Right lobe of liver (tissue), 6 donors: ENCODE results near the gene CHN1. TPM values are rescaled to one million over a fixed set of nuclear protein-coding genes. Genes with fewer than 3 reads are reported as not detected.

ENCODE experiments used
- ATAC-seq, 4 donors: fragments of 200-7000 bp; cut with Tn5 transposase; one replicate each; pipeline ENCODE4 v1.9.1; 2020; ENCODE audit warnings: mild to moderate bottlenecking in 4 of 4, moderate library complexity in 4 of 4
- DNase-seq, 3 donors: peaks; one replicate each; pipeline ENCODE4 v3.0.0-alpha.2; 2020
- H3K27ac ChIP-seq, 3 donors: fragments of 200-600 bp; one replicate each; pipeline ENCODE4 v1.8.0; 2022
- H3K27me3 ChIP-seq, 2 donors: fragments of 200-600 bp; one replicate each; pipeline ENCODE4 v1.8.0; 2022
- H3K36me3 ChIP-seq, 4 donors: fragments of 200-600 bp; sonication (generic) in 1 of 4; one replicate each; pipeline versions ENCODE4 v1.5.1 to v1.8.0; 2017 to 2022; ENCODE audit warnings: control low read depth in 1 of 4
- H3K4me1 ChIP-seq, 4 donors: fragments of 200-600 bp; sonication (generic) in 1 of 4; one replicate each; pipeline versions ENCODE4 v1.5.1 to v1.8.0; 2017 to 2022; ENCODE audit warnings: control low read depth in 1 of 4
- H3K4me3 ChIP-seq, 3 donors: fragments of 200-600 bp; one replicate each; pipeline ENCODE4 v1.8.0; 2022
- H3K9me3 ChIP-seq, 4 donors: fragments of 200-600 bp; sonication (generic) in 1 of 4; one replicate each; pipeline versions ENCODE4 v1.5.1 to v1.8.0; 2017 to 2022; ENCODE audit warnings: control low read depth in 1 of 4
- POLR2A ChIP-seq: fragments of 450-650 bp; IDR thresholded peaks from one replicate; pipeline ENCODE4 v1.6.1; 2017; ENCODE audit warnings: antibody characterized with exemption, mild to moderate bottlenecking
- WGBS: methylation state at CpG from one replicate; pipeline ENCODE4 v1.1.6; 2018; ENCODE audit warnings: low coverage, low lambda C conversion rate; ENCODE audit not compliant: insufficient coverage; ENCODE audit errors: missing lambda C conversion rate; 5-methylcytosine and 5-hydroxymethylcytosine counted together
- intact Hi-C, 2 donors: fragments of 100-400 bp; cut with DNase I; formaldehyde crosslinking; loops; one replicate each; pipeline versions ENCODE4 v1.11.2 to v1.14.1; 2022
- total RNA-seq, 6 experiments: library from RNA; depleted of rRNA in 2 of 6; stranded (reverse); fragments of >200 nt in 2 of 6; fragmentation: NEBNext Ultra II Directional in 3 of 6; extraction: Animal tissue kit (Norgen Biotek cat#: 25700) in 3 of 6; gene quantifications; one replicate each; pipeline versions ENCODE4 v1.1.0 to v1.2.4, GENCODE V29; 2016 to 2023
- TF ChIP-seq, protein P1 (sequence below), 4 donors: fragments of 200-600 bp in 3 of 4; fragments of 450-650 bp in 1 of 4; IDR thresholded peaks; one replicate each; pipeline versions ENCODE4 v1.5.1 to v1.8.0; 2016 to 2022; ENCODE audit warnings: antibody characterized with exemption in 4 of 4, mild to moderate bottlenecking in 2 of 4
- donor health status: DM: no; HTN: yes; CAD: no.
- donor health status: DM: no; HTN: no; CAD: no.
- donor health status: DM: no; HTN: no; CAD: no.
- donor health status: DM: no; HTN: yes; CAD: no.
- donor health status: DM: no; HTN: yes; CAD: no.

The CHN1 gene
- total RNA-seq, 6 experiments from 2014 or later: 1.0 to 2.8 (median 1.4) TPM

DNA sequence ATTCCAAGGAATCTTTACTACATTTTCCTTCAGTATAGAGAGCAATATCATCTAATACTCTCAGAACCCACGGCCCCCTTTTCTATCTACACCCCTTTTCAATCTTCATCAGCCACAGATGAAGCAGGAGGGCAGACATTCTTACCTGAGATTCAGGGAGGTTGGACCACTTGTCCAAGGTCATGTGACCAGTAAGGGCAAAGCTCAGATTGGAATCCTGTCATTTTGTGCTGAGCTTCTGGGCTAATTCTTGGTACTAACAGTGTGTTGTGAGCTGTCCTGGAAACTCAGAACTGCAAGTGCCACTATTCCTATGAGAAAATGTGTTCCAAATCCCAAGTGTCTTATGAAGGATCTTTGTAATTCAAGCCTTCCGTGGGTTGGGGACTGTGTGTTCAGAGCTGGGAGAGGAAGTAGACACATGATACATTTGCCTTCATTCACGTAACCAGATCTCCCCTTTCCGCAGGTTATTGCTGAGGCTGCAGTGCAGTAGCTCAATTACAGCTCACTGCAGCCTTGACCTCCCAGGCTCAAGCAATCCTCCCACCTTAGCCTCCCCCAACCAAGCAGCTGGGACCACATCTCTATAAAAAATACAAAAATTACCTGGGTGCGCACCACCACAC, 244.2 kb downstream of the CHN1 start:
- no peak for DNase-seq
- intact Hi-C loops: no loop called here
- ATAC-seq: no peak
- TF ChIP-seq POLR2A: no peak
- TF ChIP-seq, protein P1, sequence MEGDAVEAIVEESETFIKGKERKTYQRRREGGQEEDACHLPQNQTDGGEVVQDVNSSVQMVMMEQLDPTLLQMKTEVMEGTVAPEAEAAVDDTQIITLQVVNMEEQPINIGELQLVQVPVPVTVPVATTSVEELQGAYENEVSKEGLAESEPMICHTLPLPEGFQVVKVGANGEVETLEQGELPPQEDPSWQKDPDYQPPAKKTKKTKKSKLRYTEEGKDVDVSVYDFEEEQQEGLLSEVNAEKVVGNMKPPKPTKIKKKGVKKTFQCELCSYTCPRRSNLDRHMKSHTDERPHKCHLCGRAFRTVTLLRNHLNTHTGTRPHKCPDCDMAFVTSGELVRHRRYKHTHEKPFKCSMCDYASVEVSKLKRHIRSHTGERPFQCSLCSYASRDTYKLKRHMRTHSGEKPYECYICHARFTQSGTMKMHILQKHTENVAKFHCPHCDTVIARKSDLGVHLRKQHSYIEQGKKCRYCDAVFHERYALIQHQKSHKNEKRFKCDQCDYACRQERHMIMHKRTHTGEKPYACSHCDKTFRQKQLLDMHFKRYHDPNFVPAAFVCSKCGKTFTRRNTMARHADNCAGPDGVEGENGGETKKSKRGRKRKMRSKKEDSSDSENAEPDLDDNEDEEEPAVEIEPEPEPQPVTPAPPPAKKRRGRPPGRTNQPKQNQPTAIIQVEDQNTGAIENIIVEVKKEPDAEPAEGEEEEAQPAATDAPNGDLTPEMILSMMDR (IDR thresholded peaks at IDR 0.05): no peak
- no peaks in the 10 kb centered on the region for H3K36me3 ChIP-seq
- no peaks in the 10 kb centered on the region for H3K27me3 ChIP-seq
- no peaks in the 10 kb centered on the region for H3K9me3 ChIP-seq
- H3K4me1 ChIP-seq: no peaks in the 10 kb centered on the region
- no peak overlapping the region for H3K27ac ChIP-seq
- H3K4me3 ChIP-seq: no peak overlapping the region
- 92% methylated on average over 2 of the region's 5 CpGs for WGBS

DNA sequence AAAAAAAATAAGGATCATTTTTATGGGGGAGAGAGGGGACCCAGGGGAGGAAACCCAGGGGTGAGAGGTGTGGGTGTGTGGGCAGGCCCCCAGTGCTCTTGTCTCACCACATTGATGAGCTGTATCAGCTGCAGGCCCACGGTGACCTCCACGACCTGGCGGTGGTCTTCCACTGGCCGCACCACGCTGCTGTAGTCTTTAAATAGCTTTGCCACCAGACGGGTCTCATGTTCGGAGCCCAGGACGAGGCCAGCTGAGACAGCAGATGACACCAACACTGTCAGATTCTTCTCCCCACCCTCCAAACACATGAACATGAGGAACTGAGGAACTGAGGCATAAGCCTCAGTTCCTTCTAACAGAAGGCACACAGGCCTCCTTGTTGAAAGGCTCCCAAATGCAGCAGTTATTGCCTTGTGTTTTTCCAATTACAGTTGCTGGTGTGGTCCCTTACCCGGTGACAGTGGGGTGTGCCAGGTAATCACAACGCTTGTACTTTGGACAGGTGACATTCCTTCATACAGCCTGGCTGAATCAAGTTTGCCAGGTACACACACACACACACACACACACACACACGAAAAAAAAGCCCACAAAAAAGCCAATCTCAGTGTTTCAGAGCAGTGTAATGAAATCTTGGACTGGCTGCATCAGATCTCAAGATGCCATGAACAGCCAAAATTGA, 245.7 kb downstream of the CHN1 start:
- DNase-seq (no peak), ATAC-seq (peak in 3 of 4 donors; percentile 16 to 35 (median 19))
- Histone ChIP-seq H3K9me3 (no peaks in the 10 kb centered on the region), H3K27me3 (no peaks in the 10 kb centered on the region), H3K4me3 (no peak overlapping the region), H3K27ac (no peak overlapping the region), H3K4me1 (no peaks in the 10 kb centered on the region), H3K36me3 (no peaks in the 10 kb centered on the region)
- 14% methylated on average over 3 of the region's 11 CpGs for WGBS
- TF ChIP-seq POLR2A: no peak
- TF ChIP-seq, protein P1 (IDR thresholded peaks at IDR 0.05): no peak
- intact Hi-C loops: no loop called here

DNA sequence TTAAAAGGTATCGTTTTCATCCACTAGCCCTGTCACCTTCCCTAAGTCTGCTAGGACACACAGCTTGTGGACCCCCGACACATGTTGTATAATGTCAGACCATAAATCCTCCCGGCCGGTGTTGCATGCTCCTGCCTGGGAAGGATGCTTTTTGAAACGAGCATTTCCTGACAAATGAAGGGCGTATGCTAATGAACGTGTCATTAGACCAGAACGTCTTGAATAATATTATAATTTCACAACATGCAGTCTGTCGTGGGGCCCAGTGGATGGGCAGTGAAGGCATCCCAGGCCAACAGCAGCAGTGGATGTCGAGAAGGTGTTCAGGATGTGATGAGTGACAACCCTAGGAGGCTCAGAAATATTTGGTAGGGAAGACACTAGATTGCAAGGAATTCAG, 248.4 kb downstream of the CHN1 start:
- no peak overlapping the region for H3K27ac ChIP-seq
- H3K27me3 ChIP-seq: no peaks in the 10 kb centered on the region
- 67% methylated on average over 10 of the region's 10 CpGs for WGBS
- ATAC-seq: no peak
- no peak overlapping the region for H3K4me3 ChIP-seq
- H3K36me3 ChIP-seq: no peaks in the 10 kb centered on the region
- DNase-seq: no peak
- intact Hi-C loops: no loop called here
- no peaks in the 10 kb centered on the region for H3K9me3 ChIP-seq
- TF ChIP-seq, protein P1 (IDR thresholded peaks at IDR 0.05): no peak
- TF ChIP-seq POLR2A: no peak
- no peaks in the 10 kb centered on the region for H3K4me1 ChIP-seq

DNA sequence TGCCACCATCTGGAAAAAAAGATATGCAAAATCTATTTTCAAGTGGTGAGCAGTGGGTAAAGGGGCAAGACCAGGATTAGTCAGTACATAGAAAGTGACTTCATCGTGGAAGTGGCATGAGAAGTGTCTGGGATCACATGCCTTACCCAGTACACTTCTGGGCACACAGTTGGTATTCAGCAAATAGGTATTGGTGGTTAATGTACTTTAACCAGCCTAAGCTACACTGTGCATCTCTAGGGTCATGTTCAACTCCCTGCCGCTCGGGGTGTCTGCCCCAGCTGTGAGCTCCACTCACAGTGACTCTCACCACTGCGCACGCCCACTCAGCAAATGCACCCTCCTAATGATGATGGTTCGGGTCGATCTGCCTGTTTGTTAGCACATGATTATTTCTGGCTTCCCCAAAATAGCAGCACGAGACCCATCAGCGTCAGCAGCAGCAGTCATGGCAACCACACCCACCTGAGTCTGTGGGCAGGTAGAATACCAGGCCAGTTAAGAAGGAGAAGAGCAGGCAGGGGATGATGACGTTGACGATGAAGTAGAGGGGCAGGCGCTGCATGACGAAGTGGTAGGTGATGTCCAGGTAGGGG, 252.0 kb downstream of the CHN1 start:
- H3K4me1 ChIP-seq: no peaks in the 10 kb centered on the region
- intact Hi-C loops: no loop called here

More for the DNA sequence above, 252.0 kb downstream of the CHN1 start:
- Histone ChIP-seq H3K4me3 (no peak overlapping the region), H3K27ac (no peak overlapping the region), H3K36me3 (no peaks in the 10 kb centered on the region), H3K9me3 (no peaks in the 10 kb centered on the region), H3K27me3 (no peaks in the 10 kb centered on the region)
- TF ChIP-seq POLR2A: no peak
- TF ChIP-seq, protein P1 (IDR thresholded peaks at IDR 0.05): no peak
- 72% methylated on average over 5 of the region's 13 CpGs for WGBS
- DNase-seq: no peak
- ATAC-seq: no peak
